DMS53 treated with DMSO at 0.1 percent for 48 hours (cell line): ENCODE data around the gene RBM5.

Experiments
- DNase-seq: peaks from one replicate; lab custom pipeline; 2025; ENCODE audit not compliant: unreplicated experiment; lab: John Stamatoyannopoulos, UW

RBM5 gene

GRCh38 chr3:50138266-50139200 lies 49.8 kb downstream of the RBM5 start:
- DNase-seq: no peak

DNA sequence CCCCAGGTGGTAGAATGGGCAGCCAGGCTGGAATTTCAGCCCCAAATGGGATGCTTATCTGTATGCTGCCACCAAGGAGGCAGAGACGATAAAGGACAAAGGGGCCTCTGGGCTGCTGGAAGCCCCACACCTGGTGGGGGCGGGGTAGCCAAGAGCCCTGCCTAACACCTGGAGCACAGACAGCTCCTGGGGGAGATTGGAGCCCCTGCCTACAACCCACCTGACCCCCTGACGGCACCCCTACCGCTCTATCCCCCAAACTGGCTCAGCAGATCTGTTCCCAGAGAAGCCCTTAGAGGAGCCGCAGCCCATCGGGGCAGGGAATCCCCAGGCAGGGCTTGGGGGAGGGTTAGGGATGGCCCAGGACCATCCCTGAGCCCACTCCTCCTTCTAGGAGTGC lies 50.6 kb downstream of the RBM5 start:
- DNase-seq: no peak

DNA sequence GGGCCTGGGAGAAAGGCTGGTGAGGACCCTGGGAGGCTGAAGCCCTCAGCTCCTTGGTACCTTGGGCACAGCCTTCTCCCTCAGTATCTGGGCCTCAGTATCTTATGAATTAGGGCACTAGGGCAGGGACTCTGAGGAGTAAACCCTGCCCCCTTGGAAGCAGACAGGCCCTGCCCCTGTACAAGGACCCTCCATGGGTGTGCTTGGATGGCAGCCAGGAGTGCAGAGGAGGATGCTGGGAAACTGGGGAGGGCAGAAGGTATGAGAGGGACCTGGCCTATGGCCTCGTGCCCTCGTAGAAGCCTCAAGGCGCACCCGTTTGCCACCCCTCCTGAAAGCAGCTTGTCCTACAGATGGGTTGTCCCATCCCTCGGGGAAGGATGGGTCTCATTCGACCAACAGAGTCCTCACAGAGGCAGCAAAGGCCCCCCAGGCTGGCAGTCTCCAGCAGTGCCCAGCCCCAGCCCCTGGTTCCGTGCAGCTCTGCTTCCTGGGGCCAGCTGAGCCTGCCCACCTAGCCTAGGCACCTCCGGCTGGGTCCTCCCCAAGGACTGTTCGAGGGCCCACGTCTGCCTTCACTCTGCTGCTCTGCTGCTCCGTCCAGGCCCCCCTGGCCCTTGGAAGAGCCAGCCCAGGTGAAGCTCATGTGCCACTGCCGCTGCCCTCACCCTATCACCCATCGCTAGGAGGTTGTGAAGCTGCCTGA lies 51.2 kb downstream of the RBM5 start:
- DNase-seq: no peak

GRCh38 chr3:50140990-50141389 lies 52.3 kb downstream of the RBM5 start:
- DNase-seq: no peak

GRCh38 chr3:50146316-50146901 lies 57.7 kb downstream of the RBM5 start:
- no peak for DNase-seq

DNA sequence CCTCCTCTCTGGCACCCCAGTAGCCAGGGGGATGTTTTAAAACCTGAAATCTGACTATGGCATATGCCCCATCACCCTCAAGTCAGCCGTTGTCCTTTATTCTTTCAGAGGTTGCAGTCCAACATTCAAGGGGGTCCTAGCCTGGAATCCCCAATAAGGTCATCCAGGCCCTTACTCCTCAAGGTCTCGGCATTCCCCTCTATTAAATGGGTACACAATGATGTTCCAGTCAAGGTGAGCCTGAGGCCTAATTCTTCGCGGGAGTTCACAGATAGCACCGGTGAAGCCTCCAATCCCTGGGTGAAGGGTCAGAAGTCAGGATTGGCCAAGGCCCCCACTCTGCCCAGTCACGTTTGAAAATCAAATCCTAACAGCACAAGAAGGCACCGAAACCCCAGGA lies 58.3 kb downstream of the RBM5 start:
- no peak for DNase-seq

DNA sequence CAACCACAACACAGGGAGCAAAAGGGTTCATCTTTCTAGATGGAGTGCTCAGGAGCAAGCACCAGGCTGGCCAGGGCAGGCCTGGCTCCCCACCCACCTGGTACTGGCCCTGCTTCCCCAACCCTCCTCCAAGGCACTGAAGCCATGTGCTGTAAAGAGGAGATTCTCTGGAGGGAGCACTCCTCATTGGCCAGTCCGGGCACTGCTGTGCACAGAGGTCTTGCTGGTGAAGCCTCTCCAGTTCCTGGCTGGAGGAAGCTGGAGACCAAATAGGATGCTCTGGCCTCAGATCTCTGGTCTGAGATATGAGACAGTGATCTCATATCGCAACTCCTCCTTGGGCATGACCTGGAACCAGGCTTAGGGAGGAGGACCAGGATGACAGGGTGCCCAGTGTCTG lies 58.7 kb downstream of the RBM5 start:
- DNase-seq: no peak

- DNase-seq: no peak
Measured at GRCh38 chr3:50147861-50148260, 59.1 kb downstream of the RBM5 start.

- DNase-seq: no peak
Measured at GRCh38 chr3:50150404-50150750, 61.7 kb downstream of the RBM5 start.

DNA sequence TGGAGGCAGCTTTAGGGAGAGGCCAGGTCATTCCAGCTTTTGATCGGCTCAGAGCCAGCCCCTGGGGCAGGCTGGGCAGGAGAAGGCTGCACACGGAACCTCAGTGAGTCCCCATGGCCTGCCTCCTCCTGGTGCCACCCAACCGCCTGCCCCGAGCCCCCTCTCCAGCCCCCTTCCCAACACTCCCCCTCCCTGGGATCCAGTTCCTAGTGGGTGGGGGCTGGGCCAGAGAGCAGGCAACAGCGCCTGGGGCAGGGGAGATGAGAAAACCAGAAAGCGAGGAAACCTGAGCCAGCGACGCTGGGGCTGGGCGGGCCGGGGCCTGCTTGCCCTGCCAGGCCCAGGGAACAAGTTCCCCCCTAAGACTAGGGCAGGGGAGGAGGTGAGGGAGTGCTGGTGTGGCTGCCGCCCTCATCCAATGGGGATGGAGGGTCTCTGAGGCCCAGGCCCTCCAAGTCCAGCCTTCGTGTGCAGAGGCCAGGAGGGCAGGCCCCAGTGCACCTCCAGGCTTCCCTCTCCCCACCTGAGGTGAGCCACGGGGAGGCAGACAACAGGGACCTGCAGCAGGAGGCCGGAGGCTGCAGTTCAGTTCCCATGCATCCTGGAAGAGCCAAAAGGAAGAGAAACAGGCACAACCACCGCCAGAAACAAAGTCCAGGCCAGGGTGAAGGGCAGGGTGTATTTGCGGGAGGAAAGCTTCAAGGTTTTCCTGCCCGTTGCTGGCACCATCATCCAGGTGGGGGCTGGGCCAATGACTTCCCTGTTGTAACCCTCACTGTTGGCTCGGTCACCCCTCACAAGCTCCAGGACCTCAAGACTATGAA lies 62.4 kb downstream of the RBM5 start:
- no peak for DNase-seq

GRCh38 chr3:50151728-50152127 lies 63.0 kb downstream of the RBM5 start:
- DNase-seq: no peak

- DNase-seq: no peak
Measured at GRCh38 chr3:50153782-50154475, 65.2 kb downstream of the RBM5 start.

- no peak for DNase-seq
Measured at GRCh38 chr3:50154476-50154839, 65.7 kb downstream of the RBM5 start.

- DNase-seq: no peak
Measured at GRCh38 chr3:50154840-50155490, 66.2 kb downstream of the RBM5 start, which contains the start of gene SEMA3F. TSS of gene SEMA3F (plus strand) at chr3:50155324. CDS start at chr3:50159623, 4,299 bp downstream.

DNA sequence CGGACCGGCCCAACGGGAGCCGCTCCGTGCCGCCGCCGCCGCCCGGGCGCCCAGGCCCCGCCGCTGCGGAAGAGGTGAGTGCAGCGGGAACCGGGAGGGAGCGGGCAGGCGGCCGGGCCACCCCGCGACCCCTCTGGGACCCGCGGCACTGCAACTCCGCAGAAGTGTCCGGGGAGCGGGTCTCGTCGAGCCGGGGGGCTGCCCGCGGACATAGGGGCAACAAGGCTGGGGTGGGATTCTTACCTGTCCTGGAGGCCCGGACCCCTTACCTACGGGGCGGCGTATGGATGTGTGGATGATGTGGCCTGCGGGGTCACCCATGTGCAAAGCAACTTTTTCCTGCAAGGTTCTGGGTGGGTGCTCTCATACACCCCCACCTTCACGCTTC lies 66.8 kb downstream of the RBM5 start:
- DNase-seq: no peak

- DNase-seq: no peak
Measured at GRCh38 chr3:50155891-50156290, 67.2 kb downstream of the RBM5 start.

DNA sequence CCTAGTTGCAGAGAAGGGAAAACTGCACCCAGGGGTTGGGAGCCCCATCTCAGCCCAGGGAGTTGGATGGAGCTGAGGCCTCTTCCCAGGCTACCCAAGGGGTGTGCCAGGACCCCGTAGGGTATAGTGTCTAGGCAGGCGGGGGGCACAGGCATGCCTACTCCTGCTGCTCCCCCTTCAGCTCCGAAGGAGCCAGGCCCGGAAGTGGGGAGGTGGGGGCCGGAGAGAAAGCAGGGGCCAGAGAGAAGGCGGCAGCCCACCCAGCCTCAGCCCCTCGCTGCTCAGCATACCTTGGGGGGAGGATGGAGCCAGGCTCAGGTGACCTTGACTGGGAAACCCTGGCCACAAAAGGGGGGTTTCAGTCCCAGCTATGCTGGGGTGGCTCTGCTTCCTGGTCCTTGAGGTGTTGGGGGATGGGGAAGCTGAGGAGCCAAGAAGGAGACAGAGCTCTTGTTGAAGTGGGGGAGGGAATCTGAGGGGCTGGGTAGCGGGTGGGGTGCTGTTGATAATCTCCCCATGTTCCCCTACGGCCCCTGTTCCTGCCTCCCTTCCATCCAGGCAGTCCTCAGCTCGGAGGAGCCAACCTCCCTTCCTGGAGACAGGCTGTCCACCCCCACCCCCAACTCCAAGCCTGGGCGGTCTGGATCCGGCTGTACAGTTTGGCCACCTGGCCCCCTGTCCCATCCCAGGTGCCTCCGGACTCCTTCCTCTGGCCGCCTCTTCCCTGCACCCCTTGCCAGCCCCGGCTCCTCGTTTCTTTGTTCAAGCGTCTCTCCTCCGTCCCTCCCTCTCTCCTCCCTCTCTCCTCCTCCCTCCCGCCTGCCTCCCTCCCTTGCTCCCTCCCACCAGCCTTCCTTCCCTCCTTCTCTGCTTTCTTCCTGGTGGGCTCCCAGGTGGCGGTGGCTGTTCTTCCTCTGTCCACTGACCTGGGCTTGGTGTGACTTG lies 68.1 kb downstream of the RBM5 start:
- no peak for DNase-seq

DNA sequence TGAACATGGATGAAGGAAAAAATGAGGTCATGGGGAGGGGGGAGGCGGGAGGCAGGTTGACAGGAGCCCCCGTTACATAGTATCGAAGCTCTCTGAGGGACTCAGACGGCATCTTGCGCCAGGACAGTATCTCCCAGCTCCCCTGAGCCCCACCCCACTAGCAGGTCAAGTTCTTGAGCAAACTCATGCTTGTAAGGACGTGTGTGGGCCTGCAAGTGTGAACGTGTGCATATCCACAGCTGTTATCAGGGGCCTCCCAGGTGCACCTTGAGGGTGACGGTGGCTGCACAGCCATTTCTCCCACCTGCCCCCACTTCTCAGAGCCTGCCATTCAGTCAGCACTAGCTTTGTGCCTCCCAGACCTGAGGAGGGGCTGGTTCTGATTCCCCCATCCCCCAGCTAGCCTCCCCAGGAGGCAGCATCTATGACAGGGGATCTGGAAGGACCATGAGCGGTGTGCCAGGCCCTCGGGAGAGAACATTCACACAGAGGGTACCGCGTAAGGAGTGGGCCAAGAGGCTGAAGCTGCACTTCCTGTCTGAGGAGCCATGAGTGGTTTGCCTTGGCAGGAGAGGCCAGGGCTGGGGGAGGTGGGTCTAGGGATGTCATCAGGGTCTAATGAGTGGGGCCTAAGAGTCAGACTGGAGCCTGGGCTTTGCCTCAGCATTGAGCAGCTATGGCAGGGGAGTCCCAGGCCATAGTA lies 69.3 kb downstream of the RBM5 start:
- no peak for DNase-seq
